ENCODE measurements around the gene TMC3.

The TMC3 gene

GRCh38 chr15:81282606-81282895 lies 91.5 kb downstream of the TMC3 start:
- in situ Hi-C loops (cut with MboI; ENCODE audit: low sequenced_read_pairs): no loop called here

DNA sequence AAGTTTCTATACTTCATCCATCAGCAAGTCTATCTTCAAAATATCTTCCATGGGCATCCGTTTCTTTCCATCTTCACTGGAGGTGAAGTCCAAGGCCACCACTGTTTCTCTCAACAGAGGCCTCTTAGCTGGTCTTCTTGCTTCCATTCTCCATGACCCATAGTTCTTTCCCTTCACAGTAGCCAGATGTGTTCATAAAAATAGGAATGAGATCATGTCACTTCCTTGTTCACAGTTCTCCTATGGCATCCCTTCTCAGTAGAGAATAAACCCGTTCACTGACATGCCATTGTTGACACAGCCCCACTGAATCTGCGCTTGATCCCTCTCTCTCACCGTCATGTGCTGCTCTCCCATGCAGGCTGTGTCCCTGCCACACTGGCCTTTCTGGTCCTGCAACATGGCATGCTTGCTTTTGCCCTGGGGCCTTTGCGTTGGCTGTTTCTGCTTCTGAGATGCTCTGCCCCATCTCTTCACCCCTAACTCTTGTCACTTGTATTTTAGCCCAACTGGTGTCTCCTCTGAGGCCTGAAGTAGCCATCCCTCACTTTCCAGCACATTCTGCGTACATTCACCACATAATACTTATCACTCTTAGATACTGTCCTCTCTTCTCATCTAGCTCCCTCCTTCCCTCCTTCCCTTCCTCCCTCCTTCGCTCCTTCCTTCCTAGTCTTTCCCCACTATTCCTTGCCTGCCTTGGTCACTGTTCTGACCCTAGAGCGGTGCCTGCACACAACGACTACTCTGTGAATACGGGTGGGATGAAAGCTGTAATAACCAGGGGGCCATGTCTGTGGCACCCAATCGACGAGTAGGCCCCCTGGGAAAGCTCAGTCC lies 92.0 kb downstream of the TMC3 start:
- in situ Hi-C loops (cut with MboI; ENCODE audit: low sequenced_read_pairs): no loop called here

DNA sequence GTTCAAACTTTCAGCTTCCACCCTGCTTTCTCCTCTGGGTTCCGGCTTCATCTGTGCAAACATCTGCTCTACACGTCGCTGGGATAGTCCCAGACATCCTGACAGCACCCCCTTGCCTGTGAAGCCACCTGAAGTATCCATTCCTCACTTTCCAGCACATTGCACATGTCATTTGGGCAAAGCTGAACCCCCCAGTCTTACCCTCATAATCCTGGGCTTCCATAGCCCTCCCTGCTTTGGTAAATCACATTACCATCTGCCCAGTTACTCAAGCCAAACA lies 92.6 kb downstream of the TMC3 start:
- in situ Hi-C loops (cut with MboI; ENCODE audit: low sequenced_read_pairs): no loop called here

All from hTERT RPE-1 (cell line).